ENCODE data around the gene RAB13. TPM values are rescaled to one million over a fixed set of nuclear protein-coding genes. Genes with fewer than 3 reads are reported as not detected.

Gene RAB13
- total RNA-seq, 1 donor from 2014 or later, result 83.3 TPM

GRCh38 chr1:153968972-153969371 lies 17.2 kb downstream of the RAB13 start:
- no peak for DNase-seq (ENCODE audit: low spot score, unreplicated experiment)
- H3K9me3 Mint-ChIP-seq (ENCODE audit: low read depth), result no peaks in the 10 kb centered on the region
- peak overlapping the region; percentile 78 for H3K4me3 Mint-ChIP-seq (ENCODE audit: low read depth)
- H3K27ac Mint-ChIP-seq, result peak overlapping the region; percentile 96
- H3K4me1 Mint-ChIP-seq (ENCODE audit: low read depth), result peaks cover 27% of the 10 kb centered on the region
- H3K36me3 Mint-ChIP-seq (ENCODE audit: insufficient read depth), result peaks cover 2% of the 10 kb centered on the region
- H3K27me3 Mint-ChIP-seq, result no peaks in the 10 kb centered on the region
- no peak for TF ChIP-seq CTCF (IDR thresholded peaks at IDR 0.05; ENCODE audit: unreplicated experiment)

- Mint-ChIP-seq H3K27me3 (no peaks in the 10 kb centered on the region), H3K27ac (peak overlapping the region; percentile 96), H3K4me1 (ENCODE audit: low read depth) (peaks cover 31% of the 10 kb centered on the region), H3K36me3 (ENCODE audit: insufficient read depth) (peaks cover under 1% of the 10 kb centered on the region), H3K4me3 (ENCODE audit: low read depth) (peak overlapping the region; percentile 78), H3K9me3 (ENCODE audit: low read depth) (no peaks in the 10 kb centered on the region)
- no peak for TF ChIP-seq CTCF (IDR thresholded peaks at IDR 0.05; ENCODE audit: unreplicated experiment)
- no peak for DNase-seq (ENCODE audit: low spot score, unreplicated experiment)
Measured at GRCh38 chr1:153968408-153968807, 17.7 kb downstream of the RAB13 start.

- H3K36me3 Mint-ChIP-seq (ENCODE audit: insufficient read depth), result no peaks in the 10 kb centered on the region
- no peak for TF ChIP-seq CTCF (IDR thresholded peaks at IDR 0.05; ENCODE audit: unreplicated experiment)
- peak overlapping the region; percentile 78 for H3K4me3 Mint-ChIP-seq (ENCODE audit: low read depth)
- H3K9me3 Mint-ChIP-seq (ENCODE audit: low read depth), result no peaks in the 10 kb centered on the region
- DNase-seq (ENCODE audit: low spot score, unreplicated experiment), result no peak
- H3K27me3 Mint-ChIP-seq, result no peaks in the 10 kb centered on the region
- peak overlapping the region; percentile 96 for H3K27ac Mint-ChIP-seq
- H3K4me1 Mint-ChIP-seq (ENCODE audit: low read depth), result peaks cover 31% of the 10 kb centered on the region
Measured at GRCh38 chr1:153968000-153968363, 18.2 kb downstream of the RAB13 start.

- peaks cover 35% of the 10 kb centered on the region for H3K4me1 Mint-ChIP-seq (ENCODE audit: low read depth)
- H3K9me3 Mint-ChIP-seq (ENCODE audit: low read depth), result no peaks in the 10 kb centered on the region
- H3K36me3 Mint-ChIP-seq (ENCODE audit: insufficient read depth), result no peaks in the 10 kb centered on the region
- H3K27me3 Mint-ChIP-seq, result no peaks in the 10 kb centered on the region
- TF ChIP-seq CTCF (IDR thresholded peaks at IDR 0.05; ENCODE audit: unreplicated experiment), result peak; percentile 49
- peak within 1 kb of the TSS; percentile 96 for H3K27ac Mint-ChIP-seq
- DNase-seq (ENCODE audit: low spot score, unreplicated experiment), result peak; percentile 86
- peak within 1 kb of the TSS; percentile 78 for H3K4me3 Mint-ChIP-seq (ENCODE audit: low read depth)
Measured at GRCh38 chr1:153967107-153967999, 18.8 kb downstream of the RAB13 start, which contains the start of gene CREB3L4. Gene CREB3L4, plus strand, starts transcription at chr1:153967902. Its CDS starts 624 bp downstream, at chr1:153968526.

- Mint-ChIP-seq H3K27me3 (no peaks in the 10 kb centered on the region), H3K36me3 (ENCODE audit: insufficient read depth) (peaks cover 5% of the 10 kb centered on the region), H3K27ac (peak overlapping the region; percentile 99), H3K4me1 (ENCODE audit: low read depth) (peaks cover 46% of the 10 kb centered on the region), H3K4me3 (ENCODE audit: low read depth) (peak overlapping the region; percentile 90), H3K9me3 (ENCODE audit: low read depth) (no peaks in the 10 kb centered on the region)
- TF ChIP-seq CTCF (IDR thresholded peaks at IDR 0.05; ENCODE audit: unreplicated experiment), result no peak
- DNase-seq (ENCODE audit: low spot score, unreplicated experiment), result peak; percentile 50
Measured at GRCh38 chr1:153963850-153964331, 22.2 kb downstream of the RAB13 start.
